Measurements from ENCODE around the gene COL25A1.
A peak's percentile ranks its signal among the peaks of the same experiment; 100 is the strongest.

COL25A1 gene

GRCh38 chr4:108890484-108890881, 412.0 kb downstream of the COL25A1 start:
- in situ Hi-C loops (cut with HindIII; ENCODE audit: low sequenced_read_pairs), result no loop called here
- no peak for DNase-seq (ENCODE audit: low read depth, low spot score)
- H3K4me3 ChIP-seq (ENCODE audit: low read depth, low read length), result no peak overlapping the region
- no peak for TF ChIP-seq CTCF (IDR thresholded peaks at IDR 0.05; ENCODE audit: low read depth, low read length)

GRCh38 chr4:108889696-108890483, 412.6 kb downstream of the COL25A1 start:
- no peak for TF ChIP-seq CTCF (IDR thresholded peaks at IDR 0.05; ENCODE audit: low read depth, low read length)
- in situ Hi-C loops (cut with HindIII; ENCODE audit: low sequenced_read_pairs), result no loop called here
- no peak overlapping the region for H3K4me3 ChIP-seq (ENCODE audit: low read depth, low read length)
- DNase-seq (ENCODE audit: low read depth, low spot score), result no peak

- in situ Hi-C loops (cut with HindIII; ENCODE audit: low sequenced_read_pairs), result no loop called here
- no peak for TF ChIP-seq CTCF (IDR thresholded peaks at IDR 0.05; ENCODE audit: low read depth, low read length)
- no peak for DNase-seq (ENCODE audit: low read depth, low spot score)
- no peak overlapping the region for H3K4me3 ChIP-seq (ENCODE audit: low read depth, low read length)
Observed at GRCh38 chr4:108888769-108889168, 413.7 kb downstream of the COL25A1 start.

- in situ Hi-C loops (cut with HindIII; ENCODE audit: low sequenced_read_pairs), result no loop called here
- no peak for DNase-seq (ENCODE audit: low read depth, low spot score)
- TF ChIP-seq CTCF (IDR thresholded peaks at IDR 0.05; ENCODE audit: low read depth, low read length), result no peak
- no peak overlapping the region for H3K4me3 ChIP-seq (ENCODE audit: low read depth, low read length)
Observed at GRCh38 chr4:108887034-108887433, 415.4 kb downstream of the COL25A1 start.

- in situ Hi-C loops (cut with HindIII; ENCODE audit: low sequenced_read_pairs), result no loop called here
- TF ChIP-seq CTCF (IDR thresholded peaks at IDR 0.05; ENCODE audit: low read depth, low read length), result no peak
- no peak overlapping the region for H3K4me3 ChIP-seq (ENCODE audit: low read depth, low read length)
- peak; percentile 63 for DNase-seq (ENCODE audit: low read depth, low spot score)
Observed at GRCh38 chr4:108885211-108885610, 417.2 kb downstream of the COL25A1 start.

GRCh38 chr4:108884596-108884995, 417.9 kb downstream of the COL25A1 start:
- in situ Hi-C loops (cut with HindIII; ENCODE audit: low sequenced_read_pairs), result no loop called here
- TF ChIP-seq CTCF (IDR thresholded peaks at IDR 0.05; ENCODE audit: low read depth, low read length), result no peak
- no peak for DNase-seq (ENCODE audit: low read depth, low spot score)

More at GRCh38 chr4:108884596-108884995, 417.9 kb downstream of the COL25A1 start:
- no peak overlapping the region for H3K4me3 ChIP-seq (ENCODE audit: low read depth, low read length)
